Esophagus muscularis mucosa (tissue), 3 donors: ENCODE data around the gene ING1.

Experiments
- CTCF ChIP-seq, 3 experiments: fragments of 200-600 bp in 2 of 3; fragments of 450-650 bp in 1 of 3; sonication (generic) in 2 of 3; IDR thresholded peaks; one replicate each; pipeline ENCODE4 v1.5.1; 2017 to 2019; ENCODE audit warnings: antibody characterized with exemption in 3 of 3, mild to moderate bottlenecking in 2 of 3, moderate library complexity in 1 of 3
- POLR2AphosphoS5 ChIP-seq, 2 donors: sonication (generic); formaldehyde crosslinking; IDR thresholded peaks; one replicate each; pipeline ENCODE4 v1.6.1; 2017; ENCODE audit warnings: antibody characterized with exemption in 2 of 2

DNA sequence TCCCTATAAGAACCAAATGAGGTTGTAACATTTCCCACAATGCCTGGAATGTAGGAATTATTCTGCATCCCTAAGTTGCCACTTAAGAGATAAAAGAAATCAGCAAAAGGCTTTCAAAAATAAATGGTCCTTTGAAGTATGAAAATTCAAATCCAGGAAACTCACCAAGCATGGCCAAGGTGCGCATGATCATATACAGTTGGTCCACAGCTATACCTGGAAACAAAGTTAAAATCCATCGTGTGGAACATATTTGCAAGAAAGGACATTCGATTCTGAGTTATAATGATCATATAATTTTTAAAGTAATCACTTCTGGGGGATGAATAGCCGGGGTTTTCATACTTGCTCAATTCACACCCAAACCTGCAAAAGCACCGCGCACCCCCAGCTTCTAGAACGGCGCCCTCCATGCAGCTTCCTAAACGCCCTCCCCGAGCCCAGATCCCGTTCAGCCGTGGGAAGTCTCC, 8.1 kb upstream of the ING1 start:
- no peak for TF ChIP-seq CTCF (IDR thresholded peaks at IDR 0.05)
- no peak for TF ChIP-seq POLR2AphosphoS5 (IDR thresholded peaks at IDR 0.05)
